Stimulated activated CD4-positive, alpha-beta T cell treated with anti-CD3 and anti-CD28 coated beads, TNF-alpha, amount 100 ng/mL, for 24 hours (primary cell): ENCODE results near the gene AMOTL2.

Source experiments
- DNase-seq, 3 experiments: peaks; one replicate each; pipeline ENCODE4 v3.0.0-alpha.2; 2020; ENCODE audit warnings: low read depth in 3 of 3

AMOTL2 gene

GRCh38 chr3:134366221-134366927 lies 7.9 kb downstream of the AMOTL2 start:
- no peak for DNase-seq

DNA sequence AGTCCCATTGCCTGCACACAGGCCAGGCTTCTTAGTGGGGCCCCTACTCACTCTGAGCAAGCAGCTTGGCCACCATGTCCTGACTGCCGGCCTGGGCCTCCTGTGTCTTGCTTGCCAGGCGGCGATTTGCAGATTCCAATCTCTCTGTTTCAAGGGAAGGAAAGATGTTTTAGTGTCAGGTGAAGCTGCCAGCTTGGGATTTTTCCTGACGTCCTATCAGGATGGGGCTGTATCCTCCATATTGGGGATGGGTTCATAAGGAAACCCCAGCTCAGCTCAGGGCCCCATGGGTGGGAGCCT lies 8.5 kb downstream of the AMOTL2 start:
- no peak for DNase-seq

- no peak for DNase-seq
Observed at GRCh38 chr3:134364936-134365765, 9.1 kb downstream of the AMOTL2 start.

GRCh38 chr3:134364061-134364935 lies 9.9 kb downstream of the AMOTL2 start:
- DNase-seq = peak in 1 of 3 experiments; percentile 30

DNA sequence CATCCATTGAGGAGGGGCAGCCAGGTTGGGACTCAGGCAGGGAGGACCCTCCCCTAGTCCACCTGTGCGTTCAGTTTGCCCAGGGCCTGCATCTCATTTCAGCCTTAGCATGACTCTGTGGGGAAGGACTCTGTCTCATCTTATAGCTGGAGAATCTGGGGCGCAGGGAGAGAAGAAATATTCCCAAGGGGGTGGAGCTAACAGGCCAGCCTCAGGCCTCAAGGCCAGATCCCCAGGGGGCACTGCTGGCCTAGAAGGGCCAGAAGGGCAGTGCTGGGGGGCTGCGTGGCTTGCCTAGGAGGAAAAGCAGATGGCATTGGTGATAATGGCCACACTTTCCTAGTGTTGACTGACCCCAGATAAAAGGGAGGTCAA lies 10.9 kb downstream of the AMOTL2 start:
- no peak for DNase-seq

DNA sequence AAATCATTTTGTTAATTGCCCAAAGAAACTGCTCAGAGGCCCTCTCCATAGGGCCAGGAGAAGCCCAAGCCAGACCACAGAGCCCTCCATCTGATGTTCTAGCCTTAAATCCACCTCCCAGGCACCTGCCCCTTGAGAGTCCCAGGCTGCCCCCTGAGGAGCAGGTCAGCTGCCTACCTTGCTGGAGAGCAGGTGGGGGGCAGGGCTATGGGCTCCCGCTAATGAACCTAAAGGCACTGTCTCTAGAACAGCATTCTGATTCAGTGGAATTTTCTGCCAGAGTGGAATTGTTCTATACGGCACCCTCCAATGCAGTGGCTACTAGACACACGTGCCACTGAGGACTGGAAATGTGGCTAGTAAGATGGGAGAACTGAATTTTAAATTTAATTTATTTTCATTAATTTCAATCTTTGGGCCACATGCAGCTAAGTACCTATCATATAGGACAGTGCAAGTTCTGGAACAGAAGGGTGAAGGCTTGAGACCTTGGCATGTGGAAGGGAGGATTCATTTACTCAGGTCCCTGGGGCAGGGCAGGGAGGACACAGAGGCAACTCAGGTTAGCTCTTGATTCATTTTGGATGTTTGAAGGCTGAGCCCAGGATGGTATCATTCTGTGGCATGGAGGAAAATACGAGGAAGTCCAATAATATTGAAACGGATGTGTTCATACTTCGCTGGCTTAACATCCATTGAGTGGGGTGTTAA lies 11.4 kb downstream of the AMOTL2 start:
- no peak for DNase-seq

DNA sequence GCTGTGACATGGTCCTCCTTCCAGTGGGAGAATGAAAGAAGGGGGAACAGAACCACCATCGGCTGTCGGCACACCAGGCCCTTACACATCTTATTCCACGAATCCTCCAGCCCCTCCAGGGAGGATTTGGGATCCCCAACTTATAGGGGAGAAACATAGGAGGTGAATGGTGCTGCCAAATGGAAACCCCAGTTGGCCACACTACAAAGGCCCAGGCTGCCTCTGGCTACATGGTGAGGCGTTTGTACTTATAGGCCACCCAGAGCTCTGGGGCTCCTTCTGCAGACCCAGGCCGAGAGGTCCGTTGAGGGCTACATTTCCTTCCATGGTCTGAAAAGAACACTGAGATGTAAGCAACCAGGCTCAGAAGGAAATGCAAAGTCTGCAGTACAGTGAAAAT lies 12.0 kb downstream of the AMOTL2 start:
- DNase-seq = no peak

GRCh38 chr3:134361162-134361835 lies 12.9 kb downstream of the AMOTL2 start:
- no peak for DNase-seq

- no peak for DNase-seq
Observed at GRCh38 chr3:134360046-134360445, 14.2 kb downstream of the AMOTL2 start.

GRCh38 chr3:134359121-134360010 lies 14.9 kb downstream of the AMOTL2 start:
- no peak for DNase-seq

GRCh38 chr3:134357914-134358811 lies 16.1 kb downstream of the AMOTL2 start:
- DNase-seq = no peak

- DNase-seq = no peak
Observed at GRCh38 chr3:134357261-134357913, 16.9 kb downstream of the AMOTL2 start.

DNA sequence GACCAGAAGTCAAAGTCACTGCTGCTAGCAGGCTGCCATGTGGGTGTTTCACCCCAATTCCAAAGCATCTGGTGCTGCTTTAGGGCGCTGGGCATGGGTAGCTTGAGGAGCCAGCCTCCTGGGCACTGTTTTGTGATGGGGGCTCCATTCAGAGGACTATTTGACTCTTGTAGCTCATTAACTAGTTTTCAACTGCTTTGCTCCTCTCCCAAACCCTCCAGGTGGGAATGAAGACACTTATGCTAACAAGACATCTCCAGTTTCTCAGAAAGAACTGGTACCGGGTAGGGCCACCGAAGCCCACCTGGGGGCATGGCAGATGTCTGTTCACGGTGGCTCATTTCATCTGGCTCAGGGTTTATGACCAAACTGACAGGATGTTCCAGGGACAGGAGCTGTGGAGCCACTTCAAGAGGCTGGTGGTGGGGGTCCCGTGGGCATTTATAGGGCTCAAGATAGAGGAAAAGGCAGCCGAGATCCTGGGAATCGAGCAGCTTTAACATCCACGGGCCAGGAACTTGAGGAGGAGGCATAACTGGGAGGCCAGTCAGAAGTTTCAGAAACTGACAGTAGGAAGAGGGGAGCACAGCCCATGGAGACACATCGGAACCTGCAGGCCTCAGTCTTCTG lies 17.7 kb downstream of the AMOTL2 start:
- DNase-seq = no peak

GRCh38 chr3:134355416-134355815 lies 18.8 kb downstream of the AMOTL2 start:
- DNase-seq = no peak

GRCh38 chr3:134354612-134355251 lies 19.5 kb downstream of the AMOTL2 start:
- DNase-seq = no peak

DNA sequence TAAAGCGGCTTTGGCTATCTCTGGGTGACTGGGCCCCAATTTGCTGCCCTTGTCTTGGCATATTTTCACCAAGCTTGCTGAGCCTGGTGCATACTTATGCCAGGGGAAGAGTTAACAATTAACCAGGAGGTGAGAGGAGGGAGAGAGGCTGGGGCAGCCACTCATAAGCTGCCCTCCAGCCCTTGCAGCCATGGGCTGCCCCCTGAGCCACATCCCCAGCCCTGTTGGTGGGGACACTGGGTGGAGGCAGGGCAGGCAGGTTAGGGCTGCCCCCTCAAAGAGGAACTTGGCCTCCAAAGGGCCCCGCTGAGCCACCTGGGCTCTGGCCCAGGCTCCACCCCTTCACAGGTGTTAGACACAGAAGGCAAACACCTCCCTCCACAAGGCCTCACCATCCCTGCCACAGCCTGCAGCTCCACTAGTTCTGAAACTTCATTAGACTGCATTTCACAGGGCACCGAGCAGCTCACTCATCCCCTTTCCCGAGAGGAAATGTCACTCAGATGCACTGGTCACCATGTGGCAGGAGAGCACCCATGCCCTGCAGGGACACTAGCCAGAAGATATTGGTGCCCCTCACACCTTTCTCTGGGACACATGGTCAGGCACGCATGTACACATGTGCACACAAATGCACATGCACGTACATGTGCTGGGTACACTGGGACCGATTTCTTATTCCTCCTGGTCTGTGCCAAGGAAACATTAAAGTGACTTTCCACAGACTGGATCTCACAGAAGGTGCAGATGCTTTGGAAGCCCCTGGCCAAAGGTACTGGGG lies 20.2 kb downstream of the AMOTL2 start:
- no peak for DNase-seq
